Pancreas (tissue), 10 donors: ENCODE measurements around the gene GNPAT. TPM values are rescaled to one million over a fixed set of nuclear protein-coding genes. Genes with fewer than 3 reads are reported as not detected.
"Not testable (repeated sequence)": the region's sequence is repeated elsewhere in the genome, so short reads cannot be mapped to it uniquely, and the experiment has no call there.

Experiments used
- ATAC-seq, 4 donors: fragments of 200-7000 bp; cut with Tn5 transposase; one replicate each; pipeline versions ENCODE4 v1.8.0 to v1.9.1; 2020; ENCODE audit warnings: mild to moderate bottlenecking in 4 of 4, moderate library complexity in 4 of 4
- DNase-seq, 6 donors: peaks; one replicate each; pipeline ENCODE4 v3.0.0-alpha.2; 2020
- FAIRE-seq: peaks from 2 replicates; lab custom pipeline; 2012; peaks lifted over from hg19 to GRCh38; lab: Jason Lieb, UNC
- H3K27ac ChIP-seq, 4 donors: fragments of 200-600 bp; sonication (generic); 1 replicate in 3 of 4; 2 replicates in 1 of 4; pipeline versions ENCODE4 v1.5.0 to v1.8.0; 2020
- H3K27me3 ChIP-seq, 4 donors: fragments of 200-600 bp; one replicate each; pipeline ENCODE4 v1.8.0; 2021
- H3K36me3 ChIP-seq, 3 donors: fragments of 200-600 bp; sonication (generic) in 1 of 3; one replicate each; pipeline versions ENCODE4 v1.5.0 to v1.8.0; 2020 to 2021
- H3K4me1 ChIP-seq, 3 donors: fragments of 200-600 bp; one replicate each; pipeline ENCODE4 v1.8.0; 2021
- H3K4me3 ChIP-seq, 4 donors: fragments of 200-600 bp; sonication (generic) in 2 of 4; one replicate each; pipeline versions ENCODE4 v1.5.0 to v1.8.0; 2020 to 2021
- H3K9me3 ChIP-seq, 4 donors: fragments of 200-600 bp; one replicate each; pipeline ENCODE4 v1.8.0; 2021
- CTCF ChIP-seq, 4 donors: fragments of 200-600 bp; sonication (generic) in 3 of 4; IDR thresholded peaks; one replicate each; pipeline versions ENCODE4 v1.5.0 to v1.8.0; 2021; ENCODE audit warnings: antibody characterized with exemption in 4 of 4
- WGBS, 2 donors: extraction: QIAGEN DNeasy Blood & Tissue Kit; methylation state at CpG; one replicate each; pipeline ENCODE4 v1.1.7; 2013; 5-methylcytosine and 5-hydroxymethylcytosine counted together
- intact Hi-C, 3 donors: fragments of 100-400 bp; cut with DNase I; formaldehyde crosslinking; loops; one replicate each; pipeline versions ENCODE4 v1.11.1 to v1.14.2; 2022
- polyA plus RNA-seq, 2 donors: library from polyadenylated mRNA; stranded (reverse); fragments of 200-250 nt; gene quantifications; one replicate each; pipeline ENCODE4 v1.2.3, GENCODE V29; 2013
- total RNA-seq, 6 donors: library from RNA; stranded (reverse); fragmentation: NEBNext Ultra II Directional in 4 of 6; extraction: Animal tissue kit (Norgen Biotek cat#: 25700) in 4 of 6; gene quantifications; one replicate each; pipeline versions ENCODE4 v1.2.1 to v1.2.4, GENCODE V29; 2021 to 2023
- donor health status: healthy with polysubstance abuse.
- donor health status: DM: no; HTN: no; CAD: no; lungs with moderate emphysema.
- donor health status: DM: no; HTN: no; CAD: no.
- donor health status: control.
- donor health status: control.
- donor health status: Bipolar disorder and iron deficiency.
- donor health status: DM: yes; HTN: yes; CAD: no.
- donor health status: DM: no; HTN: no; CAD: no.
- donor health status: DM: no; HTN: no; CAD: no.
- donor health status: DM: yes; HTN: yes; CAD: no.

Gene GNPAT
- total and polyA plus RNA-seq, 8 donors = 17.4 to 34.4 (median 21.7) TPM

- FAIRE-seq (no peak), DNase-seq (peak; percentile 76 to 97 (median 89)), ATAC-seq (peak; percentile 88 to 99 (median 98))
- Histone ChIP-seq H3K9me3 (no peaks in the 10 kb centered on the region), H3K4me3 (peak overlapping the region in 3 of 4 donors; percentile 23 to 57 (median 40)), H3K36me3 (no peaks in the 10 kb centered on the region), H3K4me1 (no peaks in the 10 kb centered on the region), H3K27ac (peak overlapping the region in 2 of 4 donors; percentile 22 to 41), H3K27me3 (no peaks in the 10 kb centered on the region)
- intact Hi-C loops = loop anchor here (5.0 to 10.0 kb wide), 3 partner anchors 289 to 416 kb away; no protein-coding TSS in a partner anchor
- TF ChIP-seq CTCF (IDR thresholded peaks at IDR 0.05) = peak; percentile 63 to 92 (median 84)
- 16 to 17% methylated on average over 27 to 28 of the region's 28 CpGs for WGBS, 2 donors
These were observed 29.8 kb upstream of the GNPAT start for GRCh38 chr1:231211005-231211857.

- H3K9me3 ChIP-seq, H3K4me1 ChIP-seq, DNase-seq, H3K27ac ChIP-seq, H3K36me3 ChIP-seq, H3K4me3 ChIP-seq, H3K27me3 ChIP-seq, ATAC-seq, FAIRE-seq: not testable (repeated sequence)
- 66 to 69% methylated on average over 5 of the region's 5 CpGs for WGBS, 2 donors
- intact Hi-C loops = loop anchor here (5.0 to 10.0 kb wide), 3 partner anchors 290 to 418 kb away; no protein-coding TSS in a partner anchor
These were observed 28.7 kb upstream of the GNPAT start for GRCh38 chr1:231212301-231212700.

GRCh38 chr1:231213831-231214573 lies 27.0 kb upstream of the GNPAT start:
- FAIRE-seq (no peak), ATAC-seq (no peak)
- intact Hi-C loops = loop anchor here (5.0 to 10.0 kb wide), 3 partner anchors 292 to 419 kb away; no protein-coding TSS in a partner anchor

GRCh38 chr1:231214918-231215680 lies 25.9 kb upstream of the GNPAT start:
- Histone ChIP-seq H3K27ac (no peak overlapping the region), H3K4me3 (no peak overlapping the region), H3K27me3 (no peaks in the 10 kb centered on the region), H3K9me3 (no peaks in the 10 kb centered on the region), H3K36me3 (no peaks in the 10 kb centered on the region), H3K4me1 (no peaks in the 10 kb centered on the region)
- ATAC-seq (no peak), DNase-seq (no peak), FAIRE-seq (no peak)
- WGBS, 2 donors = 74 to 82% methylated on average over 17 of the region's 17 CpGs
- intact Hi-C loops = loop anchor here (5.0 to 10.0 kb wide), 3 partner anchors 293 to 420 kb away; no protein-coding TSS in a partner anchor
- no peak for TF ChIP-seq CTCF (IDR thresholded peaks at IDR 0.05)

More at GRCh38 chr1:231213831-231214573, 27.0 kb upstream of the GNPAT start:
- no peaks in the 10 kb centered on the region for H3K4me1 ChIP-seq
- no peaks in the 10 kb centered on the region for H3K27me3 ChIP-seq
- no peak overlapping the region for H3K4me3 ChIP-seq
- no peak for DNase-seq
- no peaks in the 10 kb centered on the region for H3K9me3 ChIP-seq
- WGBS, 2 donors = 81 to 86% methylated on average over 22 of the region's 22 CpGs
- H3K36me3 ChIP-seq = no peaks in the 10 kb centered on the region
- no peak for TF ChIP-seq CTCF (IDR thresholded peaks at IDR 0.05)
- no peak overlapping the region for H3K27ac ChIP-seq
